Panc1 (cell line): Measurements from ENCODE around the gene C5orf46. TPM values are rescaled to one million over a fixed set of nuclear protein-coding genes. Genes with fewer than 3 reads are reported as not detected.

Experiments
- ATAC-seq: fragments of 200-7000 bp; cut with Tn5 transposase; 2 replicates; pipeline ENCODE4 v1.9.1; 2020; ENCODE audit warnings: mild to moderate bottlenecking, moderate library complexity
- BruUV-seq: library from RNA; stranded (reverse); fragments of 400-500 nt; replicated peaks from 2 replicates; lab custom pipeline; 2021; lab: Mats Ljungman, UMichigan
- CTCF ChIA-PET: fragments of 300-600 bp; sonication (Branson Sonifier 250); formaldehyde crosslinking; loops from one replicate; lab custom pipeline; 2022; ENCODE audit warnings: antibody characterized with exemption; lab: Charles Lee
- POLR2A ChIA-PET: fragments of 300-600 bp; sonication (Branson Sonifier 250); formaldehyde crosslinking; loops from one replicate; lab custom pipeline; 2022; ENCODE audit warnings: antibody characterized with exemption; lab: Charles Lee
- DNase-seq: peaks from one replicate; pipeline ENCODE4 v3.0.0-alpha.2; 2010; ENCODE audit warnings: low read depth, low spot score
- H3K27ac ChIP-seq: 2 replicates; pipeline ENCODE4 v1.5.1; 2011; ENCODE audit warnings: mild to moderate bottlenecking, low read length, inconsistent platforms
- H3K27me3 ChIP-seq: fragments of 200-500 bp; sonication (Bioruptor generic); 2 replicates; pipeline ENCODE4 v1.6.0; 2014; ENCODE audit warnings: low read length, inconsistent platforms; ENCODE audit not compliant: control insufficient read depth, insufficient read depth
- H3K36me3 ChIP-seq: fragments of 200-500 bp; sonication (Bioruptor generic); 2 replicates; pipeline ENCODE4 v1.5.1; 2014; ENCODE audit warnings: inconsistent platforms, mild to moderate bottlenecking, low read length, moderate library complexity; ENCODE audit not compliant: control insufficient read depth, insufficient read depth
- H3K4me1 ChIP-seq: 2 replicates; pipeline ENCODE4 v1.5.1; 2011; ENCODE audit warnings: inconsistent platforms, mild to moderate bottlenecking, low read length, moderate library complexity; ENCODE audit not compliant: control insufficient read depth, insufficient read depth
- H3K4me3 ChIP-seq, 2 experiments: 2 replicates each; pipeline ENCODE4 v1.5.1; 2011 to 2012; ENCODE audit warnings: low read depth in 2 of 2, low read length in 2 of 2, mild to moderate bottlenecking in 2 of 2, inconsistent platforms in 1 of 2, moderate library complexity in 1 of 2
- H3K9me3 ChIP-seq: fragments of 200-500 bp; sonication (Bioruptor generic); 2 replicates; pipeline ENCODE4 v1.5.1; 2014; ENCODE audit warnings: low read depth, mild to moderate bottlenecking, inconsistent platforms, low read length, moderate library complexity; ENCODE audit not compliant: control insufficient read depth, insufficient read depth
- POLR2AphosphoS5 ChIP-seq: IDR thresholded peaks from 2 replicates; pipeline ENCODE4 v1.6.1; 2012; ENCODE audit warnings: mild to moderate bottlenecking, low read depth, low read length, moderate library complexity
- REST ChIP-seq, 2 experiments: IDR thresholded peaks; 2 replicates each; pipeline ENCODE4 v1.6.1; 2011 to 2012; ENCODE audit warnings: low read depth in 2 of 2, control low read depth in 1 of 2, low read length in 1 of 2, mild to moderate bottlenecking in 1 of 2, moderate library complexity in 1 of 2; ENCODE audit not compliant: insufficient read depth in 1 of 2
- SIN3A ChIP-seq: IDR thresholded peaks from 2 replicates; pipeline ENCODE4 v1.6.1; 2012; ENCODE audit warnings: low read depth, mild to moderate bottlenecking, low read length, moderate library complexity, borderline replicate concordance; ENCODE audit not compliant: insufficient read depth
- TCF7L2 ChIP-seq: IDR thresholded peaks from 2 replicates; pipeline ENCODE4 v1.6.1; 2011; ENCODE audit warnings: mild to moderate bottlenecking, low read depth, low read length, inconsistent platforms
- in situ Hi-C: cut with HindIII; loops from 2 replicates; pipeline ENCODE4 v1.10.0; 2016; ENCODE audit warnings: low sequenced_read_pairs, low pct_unique_long_range_greater_than_20kb
- intact Hi-C: fragments of 100-400 bp; cut with micrococcal nuclease; formaldehyde crosslinking; loops from one replicate; pipeline ENCODE4 v1.10.0; 2022; ENCODE audit not compliant: unreplicated experiment
- total RNA-seq: library from RNA; stranded (reverse); gene quantifications from one replicate; pipeline ENCODE4 v1.2.1, GENCODE V29; 2021; ENCODE audit not compliant: unreplicated experiment
- TF ChIP-seq, protein P1 (sequence below): fragments of 450-650 bp; IDR thresholded peaks from 2 replicates; pipeline ENCODE4 v1.5.1; 2017; ENCODE audit warnings: mild to moderate bottlenecking

Gene C5orf46
- total RNA-seq, 1 experiment from 2014 or later: not detected

GRCh38 chr5:147854894-147855773 lies 51.2 kb downstream of the C5orf46 start:
- TF ChIP-seq TCF7L2: no peak
- no peak for TF ChIP-seq POLR2AphosphoS5
- TF ChIP-seq, protein P1, sequence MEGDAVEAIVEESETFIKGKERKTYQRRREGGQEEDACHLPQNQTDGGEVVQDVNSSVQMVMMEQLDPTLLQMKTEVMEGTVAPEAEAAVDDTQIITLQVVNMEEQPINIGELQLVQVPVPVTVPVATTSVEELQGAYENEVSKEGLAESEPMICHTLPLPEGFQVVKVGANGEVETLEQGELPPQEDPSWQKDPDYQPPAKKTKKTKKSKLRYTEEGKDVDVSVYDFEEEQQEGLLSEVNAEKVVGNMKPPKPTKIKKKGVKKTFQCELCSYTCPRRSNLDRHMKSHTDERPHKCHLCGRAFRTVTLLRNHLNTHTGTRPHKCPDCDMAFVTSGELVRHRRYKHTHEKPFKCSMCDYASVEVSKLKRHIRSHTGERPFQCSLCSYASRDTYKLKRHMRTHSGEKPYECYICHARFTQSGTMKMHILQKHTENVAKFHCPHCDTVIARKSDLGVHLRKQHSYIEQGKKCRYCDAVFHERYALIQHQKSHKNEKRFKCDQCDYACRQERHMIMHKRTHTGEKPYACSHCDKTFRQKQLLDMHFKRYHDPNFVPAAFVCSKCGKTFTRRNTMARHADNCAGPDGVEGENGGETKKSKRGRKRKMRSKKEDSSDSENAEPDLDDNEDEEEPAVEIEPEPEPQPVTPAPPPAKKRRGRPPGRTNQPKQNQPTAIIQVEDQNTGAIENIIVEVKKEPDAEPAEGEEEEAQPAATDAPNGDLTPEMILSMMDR: no peak
- no peak for TF ChIP-seq SIN3A
- no peak for TF ChIP-seq REST (IDR thresholded peaks at IDR 0.05; ENCODE audit: insufficient read depth in 1 of 2, low read depth in 2 of 2, low read length in 1 of 2)
- in situ Hi-C loops (no loop called here), intact Hi-C loops (no loop called here)
- ATAC-seq (no peak), DNase-seq (no peak)
- H3K27me3 ChIP-seq: no peaks in the 10 kb centered on the region
- ChIA-PET POLR2A (no interaction called here), CTCF (interaction anchor here (1.1 kb wide), 1 partner anchor 227 kb away, joined by 4 read pairs; no protein-coding TSS in a partner anchor)
- no peak overlapping the region for H3K27ac ChIP-seq
- H3K4me3 ChIP-seq: no peak overlapping the region
- H3K4me1 ChIP-seq: no peaks in the 10 kb centered on the region
- H3K36me3 ChIP-seq: no peaks in the 10 kb centered on the region
- no peaks in the 10 kb centered on the region for H3K9me3 ChIP-seq
- no TSS peak for BruUV-seq

- CTCF ChIA-PET: no interaction called here
- POLR2A ChIA-PET: no interaction called here
- no peaks in the 10 kb centered on the region for H3K27me3 ChIP-seq
- H3K27ac ChIP-seq: no peak overlapping the region
- H3K36me3 ChIP-seq: no peaks in the 10 kb centered on the region
- no peak for ATAC-seq
- intact Hi-C loops: no loop called here
- BruUV-seq: no TSS peak
- no peak for DNase-seq
- no peak for TF ChIP-seq POLR2AphosphoS5
- no peak for TF ChIP-seq REST (IDR thresholded peaks at IDR 0.05; ENCODE audit: insufficient read depth in 1 of 2, low read depth in 2 of 2, low read length in 1 of 2)
- TF ChIP-seq TCF7L2: no peak
- no peak for TF ChIP-seq SIN3A
- TF ChIP-seq, protein P1: no peak
- H3K9me3 ChIP-seq: no peaks in the 10 kb centered on the region
- no peak overlapping the region for H3K4me3 ChIP-seq
- H3K4me1 ChIP-seq: no peaks in the 10 kb centered on the region
- in situ Hi-C loops: no loop called here
Measured at GRCh38 chr5:147854331-147854730, 52.0 kb downstream of the C5orf46 start.
